ENCODE measurements around the gene DNASE1L3. TPM values are rescaled to one million over a fixed set of nuclear protein-coding genes. Genes with fewer than 3 reads are reported as not detected.

The DNASE1L3 gene
- total and polyA plus RNA-seq, 2 of the 13 experiments (the other 11 are each of a cell fraction or from before 2014, with no cell fraction given): 0.86 to 1.7 TPM

DNA sequence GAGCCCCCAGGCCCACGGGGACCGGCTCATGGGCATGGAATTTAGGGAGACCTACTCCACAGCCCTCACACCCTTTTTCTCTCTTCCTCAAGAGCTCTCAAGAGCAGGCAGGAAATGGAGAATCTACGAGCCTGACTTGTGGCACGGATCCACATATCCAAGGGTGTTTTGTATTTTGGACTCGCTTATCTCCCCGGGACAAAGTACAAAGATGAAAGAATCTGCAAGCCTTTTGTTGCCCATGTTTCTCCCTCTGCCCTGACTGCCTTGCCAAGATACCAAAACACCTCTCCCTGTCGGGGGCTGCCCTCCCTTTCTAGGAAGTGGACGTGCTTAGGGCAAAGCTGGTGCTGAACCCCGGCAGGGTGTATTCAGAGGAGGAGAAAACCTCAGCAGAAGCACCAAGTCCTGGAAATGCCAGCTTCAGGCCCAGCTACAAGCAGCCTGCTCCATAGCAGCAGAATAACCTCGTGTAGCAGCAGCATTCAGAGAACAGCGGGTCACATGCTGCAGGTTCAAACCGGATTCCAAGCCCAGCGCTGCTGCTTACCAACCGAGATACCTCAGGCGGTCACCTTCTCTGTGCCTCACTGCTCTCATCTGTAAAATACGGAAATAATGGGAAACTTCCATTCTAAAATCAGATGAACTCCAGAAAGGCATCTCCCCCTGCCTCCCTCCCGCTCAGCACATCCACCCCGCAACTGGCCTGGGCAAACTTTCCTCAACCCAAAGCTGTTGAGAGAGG is 35.2 kb downstream of the DNASE1L3 start (continued):
- TF ChIP-seq, protein P1, sequence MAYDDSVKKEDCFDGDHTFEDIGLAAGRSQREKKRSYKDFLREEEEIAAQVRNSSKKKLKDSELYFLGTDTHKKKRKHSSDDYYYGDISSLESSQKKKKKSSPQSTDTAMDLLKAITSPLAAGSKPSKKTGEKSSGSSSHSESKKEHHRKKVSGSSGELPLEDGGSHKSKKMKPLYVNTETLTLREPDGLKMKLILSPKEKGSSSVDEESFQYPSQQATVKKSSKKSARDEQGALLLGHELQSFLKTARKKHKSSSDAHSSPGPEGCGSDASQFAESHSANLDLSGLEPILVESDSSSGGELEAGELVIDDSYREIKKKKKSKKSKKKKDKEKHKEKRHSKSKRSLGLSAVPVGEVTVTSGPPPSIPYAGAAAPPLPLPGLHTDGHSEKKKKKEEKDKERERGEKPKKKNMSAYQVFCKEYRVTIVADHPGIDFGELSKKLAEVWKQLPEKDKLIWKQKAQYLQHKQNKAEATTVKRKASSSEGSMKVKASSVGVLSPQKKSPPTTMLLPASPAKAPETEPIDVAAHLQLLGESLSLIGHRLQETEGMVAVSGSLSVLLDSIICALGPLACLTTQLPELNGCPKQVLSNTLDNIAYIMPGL (CRISPR knock-in tag; IDR thresholded peaks at IDR 0.05; ENCODE audit: borderline replicate concordance in 1 of 2, low read depth in 1 of 2): peak; percentile 53 to 65
- no peak for TF ChIP-seq SETDB1 (CRISPR knock-in tag; IDR thresholded peaks at IDR 0.05; ENCODE audit: borderline replicate concordance)
- peak; percentile 71; the same call in 1 of the 2 replicates for TF ChIP-seq JUND (CRISPR knock-in tag; IDR thresholded peaks at IDR 0.05)
- TF ChIP-seq NKX3-1 (CRISPR knock-in tag; IDR thresholded peaks at IDR 0.05): peak; percentile 72; the same call in 1 of the 2 replicates
- peak; percentile 72; the same call in 1 of the 2 replicates for TF ChIP-seq RFXAP (CRISPR knock-in tag; IDR thresholded peaks at IDR 0.05; ENCODE audit: borderline replicate concordance)
- peak; percentile 40; the same call in 1 of the 2 replicates for TF ChIP-seq TSC22D2 (CRISPR knock-in tag; IDR thresholded peaks at IDR 0.05; ENCODE audit: borderline replicate concordance)
- 0 out of 2 replicates have a peak, but pooled peaks have one; percentile 30 for TF ChIP-seq RNF2 (conservative IDR thresholded peaks at IDR 0.05; ENCODE audit: low read depth)
- TF ChIP-seq ZNF431 (CRISPR knock-in tag; IDR thresholded peaks at IDR 0.05; ENCODE audit: borderline replicate concordance, low read depth): peak; percentile 32; the same call in 1 of the 2 replicates
- peak; percentile 97; the same call in 1 of the 2 replicates for TF ChIP-seq NCOR1 (IDR thresholded peaks at IDR 0.05; ENCODE audit: borderline replicate concordance, low read length)
- TF ChIP-seq FOXK1 (CRISPR knock-in tag; IDR thresholded peaks at IDR 0.05; ENCODE audit: borderline replicate concordance, low read depth): peak; percentile 84; the same call in 1 of the 2 replicates
- TF ChIP-seq DPF2 (CRISPR knock-in tag; IDR thresholded peaks at IDR 0.05; ENCODE audit: borderline replicate concordance, low read depth): peak; percentile 88
- TF ChIP-seq, protein P2, sequence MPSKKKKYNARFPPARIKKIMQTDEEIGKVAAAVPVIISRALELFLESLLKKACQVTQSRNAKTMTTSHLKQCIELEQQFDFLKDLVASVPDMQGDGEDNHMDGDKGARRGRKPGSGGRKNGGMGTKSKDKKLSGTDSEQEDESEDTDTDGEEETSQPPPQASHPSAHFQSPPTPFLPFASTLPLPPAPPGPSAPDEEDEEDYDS (CRISPR knock-in tag; IDR thresholded peaks at IDR 0.05): peak; percentile 73
- TF ChIP-seq, protein P3, sequence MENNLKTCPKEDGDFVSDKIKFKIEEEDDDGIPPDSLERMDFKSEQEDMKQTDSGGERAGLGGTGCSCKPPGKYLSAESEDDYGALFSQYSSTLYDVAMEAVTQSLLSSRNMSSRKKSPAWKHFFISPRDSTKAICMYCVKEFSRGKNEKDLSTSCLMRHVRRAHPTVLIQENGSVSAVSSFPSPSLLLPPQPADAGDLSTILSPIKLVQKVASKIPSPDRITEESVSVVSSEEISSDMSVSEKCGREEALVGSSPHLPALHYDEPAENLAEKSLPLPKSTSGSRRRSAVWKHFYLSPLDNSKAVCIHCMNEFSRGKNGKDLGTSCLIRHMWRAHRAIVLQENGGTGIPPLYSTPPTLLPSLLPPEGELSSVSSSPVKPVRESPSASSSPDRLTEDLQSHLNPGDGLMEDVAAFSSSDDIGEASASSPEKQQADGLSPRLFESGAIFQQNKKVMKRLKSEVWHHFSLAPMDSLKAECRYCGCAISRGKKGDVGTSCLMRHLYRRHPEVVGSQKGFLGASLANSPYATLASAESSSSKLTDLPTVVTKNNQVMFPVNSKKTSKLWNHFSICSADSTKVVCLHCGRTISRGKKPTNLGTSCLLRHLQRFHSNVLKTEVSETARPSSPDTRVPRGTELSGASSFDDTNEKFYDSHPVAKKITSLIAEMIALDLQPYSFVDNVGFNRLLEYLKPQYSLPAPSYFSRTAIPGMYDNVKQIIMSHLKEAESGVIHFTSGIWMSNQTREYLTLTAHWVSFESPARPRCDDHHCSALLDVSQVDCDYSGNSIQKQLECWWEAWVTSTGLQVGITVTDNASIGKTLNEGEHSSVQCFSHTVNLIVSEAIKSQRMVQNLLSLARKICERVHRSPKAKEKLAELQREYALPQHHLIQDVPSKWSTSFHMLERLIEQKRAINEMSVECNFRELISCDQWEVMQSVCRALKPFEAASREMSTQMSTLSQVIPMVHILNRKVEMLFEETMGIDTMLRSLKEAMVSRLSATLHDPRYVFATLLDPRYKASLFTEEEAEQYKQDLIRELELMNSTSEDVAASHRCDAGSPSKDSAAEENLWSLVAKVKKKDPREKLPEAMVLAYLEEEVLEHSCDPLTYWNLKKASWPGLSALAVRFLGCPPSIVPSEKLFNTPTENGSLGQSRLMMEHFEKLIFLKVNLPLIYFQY (CRISPR knock-in tag; IDR thresholded peaks at IDR 0.05; ENCODE audit: borderline replicate concordance): peak; percentile 47
- TF ChIP-seq REPIN1 (CRISPR knock-in tag; IDR thresholded peaks at IDR 0.05; ENCODE audit: borderline replicate concordance, low read depth): 0 out of 2 replicates have a peak, but pooled peaks have one; percentile 48
- 0 out of 2 replicates have a peak, but pooled peaks have one; percentile 50 for TF ChIP-seq HES4 (CRISPR knock-in tag; IDR thresholded peaks at IDR 0.05; ENCODE audit: borderline replicate concordance)
- TF ChIP-seq, protein P4, sequence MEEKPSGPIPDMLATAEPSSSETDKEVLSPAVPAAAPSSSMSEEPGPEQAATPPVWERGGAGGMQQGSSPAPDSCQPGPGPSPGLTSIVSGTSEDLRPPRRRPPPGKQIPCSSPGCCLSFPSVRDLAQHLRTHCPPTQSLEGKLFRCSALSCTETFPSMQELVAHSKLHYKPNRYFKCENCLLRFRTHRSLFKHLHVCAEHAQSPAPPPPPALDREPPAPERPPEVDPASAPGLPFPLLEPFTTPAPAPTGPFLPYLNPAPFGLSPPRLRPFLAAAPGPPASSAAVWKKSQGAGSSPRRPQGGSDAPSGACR (CRISPR knock-in tag; IDR thresholded peaks at IDR 0.05): peak; percentile 90; the same call in 1 of the 2 replicates
- TF ChIP-seq SMC3 (IDR thresholded peaks at IDR 0.05; ENCODE audit: low read length): no peak
- TF ChIP-seq, protein P5, sequence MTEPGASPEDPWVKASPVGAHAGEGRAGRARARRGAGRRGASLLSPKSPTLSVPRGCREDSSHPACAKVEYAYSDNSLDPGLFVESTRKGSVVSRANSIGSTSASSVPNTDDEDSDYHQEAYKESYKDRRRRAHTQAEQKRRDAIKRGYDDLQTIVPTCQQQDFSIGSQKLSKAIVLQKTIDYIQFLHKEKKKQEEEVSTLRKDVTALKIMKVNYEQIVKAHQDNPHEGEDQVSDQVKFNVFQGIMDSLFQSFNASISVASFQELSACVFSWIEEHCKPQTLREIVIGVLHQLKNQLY (CRISPR knock-in tag; IDR thresholded peaks at IDR 0.05): peak; percentile 29; the same call in 1 of the 2 replicates
- TF ChIP-seq ZNF563 (CRISPR knock-in tag; IDR thresholded peaks at IDR 0.05): peak; percentile 54; the same call in 1 of the 2 replicates
- peak in 1 of 2 experiments; percentile 79; a peak in 2 of 4 replicates for TF ChIP-seq KLF16 (CRISPR knock-in tag; IDR thresholded peaks at IDR 0.05)
